Progenitor cell of endocrine pancreas (in vitro differentiated cells): ENCODE measurements around the gene KIAA0232. TPM values are rescaled to one million over a fixed set of nuclear protein-coding genes. Genes with fewer than 3 reads are reported as not detected.
"Not testable (repeated sequence)": the region's sequence is repeated elsewhere in the genome, so short reads cannot be mapped to it uniquely, and the experiment has no call there.

ENCODE experiments used
- DNase-seq: peaks from one replicate; pipeline ENCODE4 v3.0.0; 2021; ENCODE audit warnings: low spot score; ENCODE audit not compliant: unreplicated experiment
- H3K27ac Mint-ChIP-seq: 2 replicates; pipeline ENCODE4 v1.8.0; 2021; ENCODE audit warnings: mild to moderate bottlenecking, moderate library complexity, mixed read lengths
- H3K27me3 Mint-ChIP-seq: 2 replicates; pipeline ENCODE4 v1.8.0; 2021; ENCODE audit warnings: mixed read lengths
- H3K36me3 Mint-ChIP-seq: 2 replicates; pipeline ENCODE4 v1.8.0; 2022; ENCODE audit warnings: mixed read lengths; ENCODE audit not compliant: insufficient read depth
- H3K4me1 Mint-ChIP-seq: 2 replicates; pipeline ENCODE4 v1.8.0; 2021; ENCODE audit warnings: low read depth, mixed read lengths
- H3K4me3 Mint-ChIP-seq: 2 replicates; pipeline ENCODE4 v1.8.0; 2021; ENCODE audit warnings: low read depth, mild to moderate bottlenecking, moderate library complexity, mixed read lengths
- H3K9me3 Mint-ChIP-seq: 2 replicates; pipeline ENCODE4 v1.8.0; 2021; ENCODE audit warnings: low read depth, mixed read lengths
- CTCF ChIP-seq: fragments of 200-600 bp; sonication (generic); IDR thresholded peaks from one replicate; pipeline ENCODE4 v1.5.0; 2021; ENCODE audit warnings: antibody characterized with exemption, mild to moderate bottlenecking; ENCODE audit not compliant: unreplicated experiment
- total RNA-seq: library from RNA; stranded (reverse); gene quantifications from 2 replicates; pipeline ENCODE4 v1.2.1, GENCODE V29; 2021

KIAA0232 gene
- total RNA-seq, 1 donor from 2014 or later: 52.8 TPM

GRCh38 chr4:6788123-6788522 is 5.6 kb downstream of the KIAA0232 start:
- peaks cover 14% of the 10 kb centered on the region for H3K36me3 Mint-ChIP-seq
- peak overlapping the region; percentile 43 for H3K27ac Mint-ChIP-seq
- no peak for TF ChIP-seq CTCF

GRCh38 chr4:6791245-6791644 is 8.7 kb downstream of the KIAA0232 start:
- not testable (repeated sequence) for H3K9me3 Mint-ChIP-seq, DNase-seq, H3K27me3 Mint-ChIP-seq, H3K4me1 Mint-ChIP-seq, H3K4me3 Mint-ChIP-seq, H3K27ac Mint-ChIP-seq
- H3K36me3 Mint-ChIP-seq: peaks cover 16% of the 10 kb centered on the region

More at GRCh38 chr4:6788123-6788522, 5.6 kb downstream of the KIAA0232 start:
- no peak for DNase-seq
- peaks cover 3% of the 10 kb centered on the region for H3K9me3 Mint-ChIP-seq
- H3K4me3 Mint-ChIP-seq: no peak overlapping the region
- no peaks in the 10 kb centered on the region for H3K27me3 Mint-ChIP-seq
- H3K4me1 Mint-ChIP-seq: peaks cover 20% of the 10 kb centered on the region

- H3K27me3 Mint-ChIP-seq, H3K4me1 Mint-ChIP-seq, H3K27ac Mint-ChIP-seq, H3K4me3 Mint-ChIP-seq, H3K9me3 Mint-ChIP-seq, DNase-seq: not testable (repeated sequence)
- H3K36me3 Mint-ChIP-seq: peaks cover 18% of the 10 kb centered on the region
These were observed 9.3 kb downstream of the KIAA0232 start for GRCh38 chr4:6791796-6792195.

- Mint-ChIP-seq H3K27ac (no peak overlapping the region), H3K4me1 (no peaks in the 10 kb centered on the region), H3K4me3 (no peak overlapping the region), H3K36me3 (peaks cover 20% of the 10 kb centered on the region), H3K27me3 (no peaks in the 10 kb centered on the region), H3K9me3 (peaks cover 3% of the 10 kb centered on the region)
- DNase-seq: no peak
- TF ChIP-seq CTCF: no peak
These were observed 11.7 kb downstream of the KIAA0232 start for GRCh38 chr4:6794189-6794588.

- Mint-ChIP-seq H3K27me3 (no peaks in the 10 kb centered on the region), H3K4me1 (no peaks in the 10 kb centered on the region), H3K4me3 (no peak overlapping the region), H3K36me3 (peaks cover 21% of the 10 kb centered on the region), H3K9me3 (peaks cover 3% of the 10 kb centered on the region), H3K27ac (no peak overlapping the region)
- no peak for TF ChIP-seq CTCF
- DNase-seq: no peak
These were observed 13.3 kb downstream of the KIAA0232 start for GRCh38 chr4:6795821-6796220.

- peaks cover 12% of the 10 kb centered on the region for H3K36me3 Mint-ChIP-seq
- DNase-seq, H3K4me3 Mint-ChIP-seq, H3K4me1 Mint-ChIP-seq, H3K9me3 Mint-ChIP-seq, H3K27me3 Mint-ChIP-seq, H3K27ac Mint-ChIP-seq: not testable (repeated sequence)
These were observed 14.8 kb downstream of the KIAA0232 start for GRCh38 chr4:6797368-6797767.

- no peak for DNase-seq
- H3K9me3 Mint-ChIP-seq: no peaks in the 10 kb centered on the region
- H3K27ac Mint-ChIP-seq: peak overlapping the region; percentile 18
- H3K27me3 Mint-ChIP-seq: no peaks in the 10 kb centered on the region
- H3K4me3 Mint-ChIP-seq: no peak overlapping the region
- peaks cover 5% of the 10 kb centered on the region for H3K4me1 Mint-ChIP-seq
- no peak for TF ChIP-seq CTCF
- peaks cover 14% of the 10 kb centered on the region for H3K36me3 Mint-ChIP-seq
These were observed 16.6 kb downstream of the KIAA0232 start for GRCh38 chr4:6799091-6799490.
